ENCODE data around the gene COX6B1. TPM values are rescaled to one million over a fixed set of nuclear protein-coding genes. Genes with fewer than 3 reads are reported as not detected.
"Not testable (repeated sequence)": the region's sequence is repeated elsewhere in the genome, so short reads cannot be mapped to it uniquely, and the experiment has no call there.

The COX6B1 gene
- total and polyA plus RNA-seq, 4 donors: 202 to 1,407 (median 508) TPM

GRCh38 chr19:35645680-35646511, 2.2 kb upstream of the COX6B1 start:
- DNase-seq: no peak
- H3K4me1 ChIP-seq (ENCODE audit: control insufficient read depth in 5 of 5, insufficient read depth in 5 of 5, low read length in 5 of 5): peaks cover 5 to 38% (median 12%) of the 10 kb centered on the region in 5 donors
- no peaks in the 10 kb centered on the region for H3K9me3 ChIP-seq (ENCODE audit: control insufficient read depth in 4 of 4, insufficient read depth in 3 of 4, low read length in 3 of 4)
- peaks cover 0 to 3% (median 2%) of the 10 kb centered on the region in 4 donors for H3K36me3 ChIP-seq (ENCODE audit: control insufficient read depth in 4 of 4, insufficient read depth in 4 of 4, low read length in 4 of 4)
- WGBS, 2 donors: 79 to 86% methylated on average over 7 of the region's 7 CpGs
- no peaks in the 10 kb centered on the region for H3K27me3 ChIP-seq (ENCODE audit: control insufficient read depth in 3 of 3, insufficient read depth in 3 of 3, low read length in 2 of 3)
- H3K9ac ChIP-seq (ENCODE audit: insufficient read depth in 1 of 2, low read length in 2 of 2): no peak overlapping the region
- no peak overlapping the region for H3K4me3 ChIP-seq
- ATAC-seq (ENCODE audit: insufficient read depth, low FRiP score): no peak
- no peak for TF ChIP-seq CTCF (IDR thresholded peaks at IDR 0.05; ENCODE audit: control extremely low read depth, extremely low read depth)
- no peak overlapping the region for H3K27ac ChIP-seq (ENCODE audit: low read depth in 1 of 2, low read length in 1 of 2)

GRCh38 chr19:35650581-35650980, 2.5 kb downstream of the COX6B1 start:
- TF ChIP-seq CTCF (IDR thresholded peaks at IDR 0.05; ENCODE audit: control extremely low read depth, extremely low read depth): no peak
- no peaks in the 10 kb centered on the region for H3K9me3 ChIP-seq (ENCODE audit: control insufficient read depth in 4 of 4, insufficient read depth in 3 of 4, low read length in 3 of 4)
- no peak overlapping the region for H3K27ac ChIP-seq (ENCODE audit: low read depth in 1 of 2, low read length in 1 of 2)
- H3K27me3 ChIP-seq (ENCODE audit: control insufficient read depth in 3 of 3, insufficient read depth in 3 of 3, low read length in 2 of 3): no peaks in the 10 kb centered on the region
- H3K4me1 ChIP-seq (ENCODE audit: control insufficient read depth in 5 of 5, insufficient read depth in 5 of 5, low read length in 5 of 5): peaks cover 3 to 7% (median 6%) of the 10 kb centered on the region in 5 donors
- ATAC-seq (ENCODE audit: insufficient read depth, low FRiP score): no peak
- H3K36me3 ChIP-seq (ENCODE audit: control insufficient read depth in 4 of 4, insufficient read depth in 4 of 4, low read length in 4 of 4): peaks cover 9 to 20% (median 11%) of the 10 kb centered on the region in 4 donors
- no peak overlapping the region for H3K9ac ChIP-seq (ENCODE audit: insufficient read depth in 1 of 2, low read length in 2 of 2)
- no peak overlapping the region for H3K4me3 ChIP-seq
- no peak for DNase-seq
- 39 to 72% methylated on average over 9 of the region's 9 CpGs for WGBS, 2 donors

- DNase-seq; H3K27ac ChIP-seq (ENCODE audit: low read depth in 1 of 2, low read length in 1 of 2); H3K4me3 ChIP-seq; H3K27me3 ChIP-seq (ENCODE audit: control insufficient read depth in 3 of 3, insufficient read depth in 3 of 3, low read length in 2 of 3); H3K9me3 ChIP-seq (ENCODE audit: control insufficient read depth in 4 of 4, insufficient read depth in 3 of 4, low read length in 3 of 4); H3K4me1 ChIP-seq (ENCODE audit: control insufficient read depth in 5 of 5, insufficient read depth in 5 of 5, low read length in 5 of 5); H3K9ac ChIP-seq (ENCODE audit: insufficient read depth in 1 of 2, low read length in 2 of 2); ATAC-seq (ENCODE audit: insufficient read depth, low FRiP score): not testable (repeated sequence)
- peaks cover 18 to 44% (median 26%) of the 10 kb centered on the region in 4 donors for H3K36me3 ChIP-seq (ENCODE audit: control insufficient read depth in 4 of 4, insufficient read depth in 4 of 4, low read length in 4 of 4)
- WGBS, 2 donors: 96 to 97% methylated on average over 6 of the region's 6 CpGs
Observed at GRCh38 chr19:35654828-35655227, 6.7 kb downstream of the COX6B1 start.

GRCh38 chr19:35655600-35655999, 7.5 kb downstream of the COX6B1 start:
- no peaks in the 10 kb centered on the region for H3K9me3 ChIP-seq (ENCODE audit: control insufficient read depth in 4 of 4, insufficient read depth in 3 of 4, low read length in 3 of 4)
- no peak overlapping the region for H3K27ac ChIP-seq (ENCODE audit: low read depth in 1 of 2, low read length in 1 of 2)
- DNase-seq (no peak), ATAC-seq (ENCODE audit: insufficient read depth, low FRiP score) (no peak)
- H3K9ac ChIP-seq (ENCODE audit: insufficient read depth in 1 of 2, low read length in 2 of 2): no peak overlapping the region
- peaks cover 18 to 46% (median 28%) of the 10 kb centered on the region in 4 donors for H3K36me3 ChIP-seq (ENCODE audit: control insufficient read depth in 4 of 4, insufficient read depth in 4 of 4, low read length in 4 of 4)
- TF ChIP-seq CTCF (IDR thresholded peaks at IDR 0.05; ENCODE audit: control extremely low read depth, extremely low read depth): no peak
- no peaks in the 10 kb centered on the region for H3K27me3 ChIP-seq (ENCODE audit: control insufficient read depth in 3 of 3, insufficient read depth in 3 of 3, low read length in 2 of 3)
- 98 to 99% methylated on average over 4 of the region's 4 CpGs for WGBS, 2 donors
- no peak overlapping the region for H3K4me3 ChIP-seq
- no peaks in the 10 kb centered on the region for H3K4me1 ChIP-seq (ENCODE audit: control insufficient read depth in 5 of 5, insufficient read depth in 5 of 5, low read length in 5 of 5)

All from lung (tissue), 12 donors.